ENCODE results near the gene CYP4F12. TPM values are rescaled to one million over a fixed set of nuclear protein-coding genes. Genes with fewer than 3 reads are reported as not detected.

Gene CYP4F12, protein sequence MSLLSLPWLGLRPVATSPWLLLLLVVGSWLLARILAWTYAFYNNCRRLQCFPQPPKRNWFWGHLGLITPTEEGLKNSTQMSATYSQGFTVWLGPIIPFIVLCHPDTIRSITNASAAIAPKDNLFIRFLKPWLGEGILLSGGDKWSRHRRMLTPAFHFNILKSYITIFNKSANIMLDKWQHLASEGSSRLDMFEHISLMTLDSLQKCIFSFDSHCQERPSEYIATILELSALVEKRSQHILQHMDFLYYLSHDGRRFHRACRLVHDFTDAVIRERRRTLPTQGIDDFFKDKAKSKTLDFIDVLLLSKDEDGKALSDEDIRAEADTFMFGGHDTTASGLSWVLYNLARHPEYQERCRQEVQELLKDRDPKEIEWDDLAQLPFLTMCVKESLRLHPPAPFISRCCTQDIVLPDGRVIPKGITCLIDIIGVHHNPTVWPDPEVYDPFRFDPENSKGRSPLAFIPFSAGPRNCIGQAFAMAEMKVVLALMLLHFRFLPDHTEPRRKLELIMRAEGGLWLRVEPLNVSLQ
- total RNA-seq (2014; rRNA removed; shearing (Covaris generic)): 0.29 and 0.51 TPM in 2 replicates

DNA sequence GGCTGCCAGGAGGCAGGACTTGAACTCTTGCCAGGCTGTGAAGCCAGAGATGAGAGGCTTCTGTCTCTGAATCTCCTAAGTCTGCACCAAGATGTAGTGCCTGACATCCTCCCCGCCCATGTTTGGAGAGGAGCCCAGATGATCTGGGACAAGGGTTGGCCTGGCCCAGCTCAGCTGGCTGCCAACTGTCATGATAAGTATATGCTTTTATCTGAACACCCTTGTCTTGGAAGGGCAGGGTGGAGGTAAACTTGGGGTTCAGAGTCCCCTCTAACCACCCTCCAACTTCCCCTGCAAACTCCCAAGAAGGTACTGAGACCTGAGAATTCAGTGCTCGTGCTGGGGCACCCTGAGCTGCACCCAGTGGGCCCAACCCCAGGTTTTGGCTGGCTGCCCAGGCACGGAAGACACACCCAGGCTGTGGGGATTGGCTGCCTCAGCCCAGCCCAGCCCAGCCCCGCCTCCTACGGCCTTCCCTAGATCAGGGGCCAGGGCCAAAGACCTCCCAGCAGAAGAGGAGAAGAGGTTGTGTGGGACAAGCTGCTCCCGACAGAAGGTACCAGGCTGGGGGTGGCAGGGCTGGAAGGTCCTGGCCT is at the start of gene CYP4F12:
TSS of gene CYP4F12 (plus strand) at position 508 of the 596 bp plus-strand sequence. CDS start 443 bp downstream, outside the sequence.
- DNase-seq (ENCODE audit: low read depth): peak; percentile 35

DNA sequence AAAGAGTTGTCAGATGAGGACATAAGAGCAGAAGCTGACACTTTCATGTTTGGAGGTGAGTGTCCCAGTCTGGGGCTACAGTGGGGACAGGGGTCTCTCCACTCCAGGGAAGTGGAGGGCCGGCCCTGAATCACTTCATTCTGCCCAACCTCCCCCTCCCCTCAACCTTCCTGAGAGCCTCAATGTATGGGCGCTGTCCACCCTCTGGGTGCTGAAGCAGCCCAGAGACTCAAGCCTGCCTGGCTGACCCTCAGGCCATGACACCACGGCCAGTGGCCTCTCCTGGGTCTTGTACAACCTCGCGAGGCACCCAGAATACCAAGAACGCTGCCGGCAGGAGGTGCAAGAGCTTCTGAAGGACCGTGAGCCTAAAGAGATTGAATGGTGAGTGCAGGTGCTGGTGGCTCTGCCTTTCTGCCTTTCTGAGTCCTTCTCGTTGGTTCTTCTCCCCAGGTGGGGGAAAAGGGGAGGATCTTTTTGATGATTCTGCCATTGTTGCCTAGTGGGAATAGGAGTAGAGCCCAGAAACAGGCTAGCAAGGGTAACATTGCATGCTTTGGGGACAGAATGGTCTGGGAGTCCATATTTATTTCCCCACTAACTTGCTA is 49.1 kb upstream of the CYP4F12 start:
- DNase-seq (ENCODE audit: low read depth): no peak

DNA sequence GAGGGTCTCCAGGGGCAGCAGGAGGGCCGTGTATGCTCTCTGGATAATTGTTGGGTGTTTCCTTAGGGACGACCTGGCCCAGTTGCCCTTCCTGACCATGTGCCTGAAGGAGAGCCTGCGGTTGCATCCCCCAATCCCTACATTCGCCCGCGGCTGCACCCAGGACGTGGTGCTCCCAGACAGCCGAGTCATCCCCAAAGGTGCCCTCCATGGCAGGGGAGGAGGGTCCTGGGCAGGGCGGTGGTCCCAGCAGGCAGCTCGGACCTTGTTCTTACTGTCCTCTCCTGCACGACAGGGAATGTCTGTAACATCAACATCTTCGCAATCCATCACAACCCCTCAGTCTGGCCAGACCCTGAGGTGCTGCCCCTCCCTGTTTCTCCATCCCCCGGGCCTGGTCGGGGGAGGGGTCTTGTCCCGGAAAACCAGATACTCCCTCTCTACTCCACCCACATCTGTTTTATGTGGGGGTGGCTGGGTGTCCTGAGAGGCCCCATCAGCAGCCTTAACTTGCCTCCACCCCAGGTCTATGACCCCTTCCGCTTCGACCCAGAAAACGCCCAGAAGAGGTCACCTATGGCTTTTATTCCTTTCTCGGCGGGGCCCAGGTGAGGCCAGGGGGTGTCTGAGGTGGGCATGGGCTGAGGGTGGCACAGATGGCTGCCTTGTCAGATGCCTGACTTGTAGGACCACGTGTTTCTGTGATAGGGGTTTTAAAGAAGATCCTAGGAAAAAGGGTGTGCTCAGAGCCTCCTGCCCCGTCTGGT is 44.5 kb upstream of the CYP4F12 start:
- DNase-seq (ENCODE audit: low read depth): no peak

DNA sequence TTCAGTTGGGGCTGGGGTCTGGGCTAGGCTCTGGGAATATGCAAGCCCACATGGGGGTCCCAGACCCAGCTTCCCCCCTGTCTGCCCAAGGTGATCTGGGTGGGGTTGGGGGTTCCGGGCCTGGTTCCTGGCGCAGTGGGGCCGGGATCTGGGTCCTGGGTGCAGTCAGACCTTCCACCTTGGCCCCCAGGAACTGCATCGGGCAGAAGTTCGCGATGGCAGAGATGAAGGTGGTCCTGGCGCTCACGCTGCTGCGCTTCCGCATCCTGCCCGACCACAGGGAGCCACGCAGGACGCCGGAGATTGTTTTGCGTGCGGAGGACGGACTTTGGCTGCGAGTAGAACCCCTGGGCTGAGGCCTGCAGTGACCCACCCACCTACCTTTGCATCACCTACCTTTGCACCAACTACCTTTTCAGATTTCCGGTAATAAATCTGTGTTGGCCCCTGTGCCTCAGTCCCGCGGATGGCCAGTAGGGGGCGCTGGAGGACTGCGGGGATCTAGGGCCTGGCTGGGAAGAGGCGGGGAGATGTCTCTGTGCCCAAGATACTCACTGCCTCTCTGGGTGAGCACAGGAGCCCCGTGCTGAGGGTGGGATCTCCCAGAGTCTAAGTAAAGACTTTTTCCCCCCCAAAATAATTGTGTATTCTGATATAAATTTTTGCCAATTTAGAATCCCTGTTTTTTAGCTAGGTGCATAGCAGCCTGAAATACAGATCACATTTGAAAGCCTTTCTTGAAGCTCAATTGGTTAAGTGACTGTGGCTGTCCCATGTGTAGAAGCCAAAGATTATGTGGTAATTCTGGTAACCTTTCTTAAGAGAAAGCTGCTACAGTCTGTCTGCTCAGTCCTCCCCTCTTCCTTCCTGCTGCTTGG is 43.6 kb upstream of the CYP4F12 start:
- peak; percentile 72 for DNase-seq (ENCODE audit: low read depth)

DNA sequence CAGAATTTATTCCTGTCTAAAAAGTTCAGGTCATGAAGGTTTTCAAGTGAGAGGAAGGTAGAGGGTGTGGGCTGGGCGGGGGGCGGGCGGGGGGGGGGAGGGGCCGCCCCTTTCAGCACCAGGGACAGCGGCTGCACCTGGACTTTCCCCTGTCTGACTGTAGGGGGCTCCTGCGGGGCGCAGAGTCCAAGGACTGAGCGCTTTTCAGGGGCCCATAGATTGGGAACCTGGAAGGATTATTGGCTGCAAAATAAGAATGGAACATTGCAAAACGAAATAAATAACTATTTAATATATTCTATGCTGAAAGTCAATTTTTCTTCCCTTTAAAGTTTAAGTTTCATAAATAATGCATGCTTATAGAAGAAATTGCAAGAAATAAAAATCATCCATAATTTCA is 41.1 kb upstream of the CYP4F12 start:
- DNase-seq (ENCODE audit: low read depth): peak; percentile 30

DNA sequence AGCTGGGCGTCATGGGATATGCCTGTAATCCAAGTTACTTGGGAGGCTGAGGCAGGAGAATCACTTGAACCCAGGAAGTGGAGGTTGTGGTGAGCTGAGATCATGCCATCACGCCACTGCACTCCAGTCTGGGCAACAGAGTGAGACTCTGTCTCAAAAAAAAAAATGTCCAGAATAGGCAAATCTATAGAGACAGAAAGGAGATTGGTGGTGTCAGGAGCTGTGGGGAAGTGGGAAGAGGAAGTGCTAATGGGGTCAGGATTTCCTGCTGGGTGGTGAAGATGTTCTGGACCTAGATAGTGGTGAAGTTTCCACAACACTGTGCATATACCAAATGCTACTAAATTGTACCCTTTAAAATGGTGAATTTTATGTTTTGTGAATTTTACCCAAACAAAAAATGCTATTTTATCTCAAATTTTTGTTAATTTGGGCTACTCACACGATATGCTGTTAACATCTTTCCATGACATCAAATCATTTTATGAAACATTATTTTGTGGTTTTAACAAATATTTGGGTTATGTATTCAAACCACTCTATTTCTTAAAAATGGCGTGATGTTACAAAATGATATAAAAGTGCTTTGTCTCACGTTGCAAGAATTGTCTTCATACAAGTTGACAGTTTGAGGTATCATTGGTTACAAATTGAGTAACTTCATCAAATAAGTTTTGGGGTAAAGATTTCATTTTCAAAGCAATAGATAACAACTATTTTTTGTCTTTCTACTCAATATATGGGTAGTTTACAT is 39.6 kb upstream of the CYP4F12 start:
- no peak for DNase-seq (ENCODE audit: low read depth)

DNA sequence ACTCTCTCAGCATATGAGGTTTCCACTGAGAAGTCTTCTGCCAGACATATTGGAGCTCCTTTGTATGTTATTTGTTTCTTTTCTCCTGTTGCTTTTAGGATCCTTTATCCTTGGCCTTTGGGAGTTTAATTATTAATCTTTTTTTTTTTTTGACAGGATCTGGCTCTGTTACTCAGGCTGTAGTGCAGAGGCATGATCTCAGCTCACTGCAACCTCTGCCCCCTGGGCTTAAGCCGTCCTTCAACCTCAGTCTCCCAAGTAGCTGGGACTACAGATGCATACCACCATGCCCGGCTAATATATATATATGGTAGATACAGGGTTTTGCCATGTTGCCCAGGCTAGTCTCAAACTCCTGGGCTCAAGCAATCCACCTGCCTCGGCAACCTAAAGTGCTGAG is 38.8 kb upstream of the CYP4F12 start:
- DNase-seq (ENCODE audit: low read depth): no peak

DNA sequence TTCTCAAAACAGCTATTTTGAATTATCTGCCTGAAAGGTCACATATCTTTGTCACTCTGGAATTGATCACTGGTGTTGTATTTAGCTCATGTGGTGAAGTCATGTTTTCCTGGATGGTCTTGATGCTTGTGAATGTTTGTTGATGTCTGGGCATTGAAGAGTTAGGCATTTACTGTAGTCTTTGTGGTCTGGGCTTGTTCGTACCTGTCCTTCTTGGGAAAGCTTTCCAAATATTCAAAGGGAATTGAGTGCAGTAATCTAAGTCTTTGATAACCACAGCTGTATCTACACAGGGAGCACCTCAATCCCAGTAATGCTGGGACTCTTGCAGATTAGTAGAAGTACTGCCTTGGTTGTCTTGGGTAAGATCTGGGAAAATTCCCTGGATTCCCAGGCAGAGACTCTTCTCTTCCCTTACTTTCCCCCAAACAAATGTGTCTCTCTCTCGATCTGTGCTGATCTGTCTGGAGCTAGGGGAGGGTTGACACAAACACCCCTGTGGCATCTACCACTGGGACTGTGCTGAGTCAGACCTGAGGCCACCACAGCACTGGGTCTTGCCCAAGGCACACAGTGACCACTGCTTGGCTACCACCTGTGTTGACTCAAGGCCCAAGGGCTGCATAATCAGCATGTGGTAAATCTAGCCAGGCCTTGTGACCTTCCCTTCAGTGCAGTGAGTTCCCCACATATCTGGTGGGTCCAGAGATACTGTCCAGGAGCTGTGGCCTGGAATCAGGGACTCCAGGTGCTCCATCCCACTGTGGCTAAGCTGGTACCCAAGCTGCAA is 37.7 kb upstream of the CYP4F12 start:
- DNase-seq (ENCODE audit: low read depth): no peak

DNA sequence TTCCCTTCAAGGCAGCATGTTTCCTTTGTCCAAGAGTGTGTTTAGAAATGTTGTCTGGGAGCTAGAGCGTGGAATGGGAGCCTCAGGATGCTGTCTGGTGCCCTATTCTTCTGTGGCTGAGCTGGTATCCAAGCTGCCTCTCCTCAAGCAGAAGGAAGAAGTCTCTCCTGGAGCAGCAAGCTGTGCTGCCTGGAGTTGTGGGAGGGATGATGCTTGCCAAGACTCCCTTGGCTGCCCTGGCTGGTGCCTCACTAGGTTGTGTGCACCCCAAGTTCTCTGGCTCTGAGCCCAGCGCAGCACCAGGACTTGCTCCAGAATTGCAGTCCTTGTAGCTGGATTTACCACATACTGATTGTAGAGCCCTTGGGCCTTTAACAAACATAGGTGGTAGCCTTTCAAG is 36.9 kb upstream of the CYP4F12 start:
- no peak for DNase-seq (ENCODE audit: low read depth)

DNA sequence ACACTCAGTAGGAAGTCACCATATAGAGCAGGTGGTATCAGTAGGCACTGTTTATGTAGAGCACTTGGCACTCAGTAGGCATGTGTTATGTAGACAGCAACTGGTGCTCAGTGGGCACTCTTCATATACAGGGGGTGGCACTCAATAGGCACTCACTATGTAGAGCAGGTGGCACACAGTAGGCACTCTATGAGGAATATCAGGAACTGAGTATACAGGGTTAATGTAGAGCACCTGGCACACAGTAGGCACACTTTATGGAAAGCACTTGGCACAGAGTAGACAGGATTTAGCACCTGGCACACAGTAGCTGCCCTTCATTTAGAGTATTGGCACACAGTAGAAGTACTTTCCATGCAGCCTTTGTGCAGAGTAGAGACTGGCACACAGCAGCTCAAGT is 33.3 kb upstream of the CYP4F12 start:
- no peak for DNase-seq (ENCODE audit: low read depth)

DNA sequence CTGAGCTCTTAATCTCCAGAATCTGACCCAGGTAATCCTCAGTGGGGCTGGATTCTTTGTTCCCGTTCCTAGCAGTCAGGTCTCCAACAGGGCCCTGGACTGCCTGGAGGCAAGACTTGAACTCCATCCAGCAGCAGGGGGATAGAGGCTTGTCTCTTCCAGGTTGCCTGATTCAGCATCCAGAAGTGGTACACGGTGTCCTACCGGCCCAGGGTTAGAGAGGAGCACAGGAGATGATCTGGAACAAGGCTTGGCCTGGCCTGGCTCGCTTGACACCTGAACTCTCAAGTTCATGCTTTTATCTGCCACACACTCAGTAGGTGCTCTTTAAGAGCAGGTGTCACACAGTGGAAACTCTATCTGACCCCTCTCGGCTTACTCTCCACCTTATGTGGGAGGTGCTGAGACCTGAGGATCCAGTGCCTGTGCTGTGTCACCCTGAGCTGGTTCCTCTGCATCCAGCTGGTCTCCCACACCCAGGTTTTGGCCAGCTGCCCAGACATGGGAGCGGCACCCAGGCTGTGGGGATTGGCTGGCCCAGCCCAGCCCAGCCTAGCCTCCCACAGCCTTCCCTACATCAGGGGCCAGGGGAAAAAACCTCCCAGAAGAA is 32.5 kb upstream of the CYP4F12 start, which contains the start of gene CYP4F3:
TSS of gene CYP4F3 (plus strand) at position 604 of the 610 bp plus-strand sequence. CDS start 519 bp downstream, outside the sequence.
- DNase-seq (ENCODE audit: low read depth): peak; percentile 53

DNA sequence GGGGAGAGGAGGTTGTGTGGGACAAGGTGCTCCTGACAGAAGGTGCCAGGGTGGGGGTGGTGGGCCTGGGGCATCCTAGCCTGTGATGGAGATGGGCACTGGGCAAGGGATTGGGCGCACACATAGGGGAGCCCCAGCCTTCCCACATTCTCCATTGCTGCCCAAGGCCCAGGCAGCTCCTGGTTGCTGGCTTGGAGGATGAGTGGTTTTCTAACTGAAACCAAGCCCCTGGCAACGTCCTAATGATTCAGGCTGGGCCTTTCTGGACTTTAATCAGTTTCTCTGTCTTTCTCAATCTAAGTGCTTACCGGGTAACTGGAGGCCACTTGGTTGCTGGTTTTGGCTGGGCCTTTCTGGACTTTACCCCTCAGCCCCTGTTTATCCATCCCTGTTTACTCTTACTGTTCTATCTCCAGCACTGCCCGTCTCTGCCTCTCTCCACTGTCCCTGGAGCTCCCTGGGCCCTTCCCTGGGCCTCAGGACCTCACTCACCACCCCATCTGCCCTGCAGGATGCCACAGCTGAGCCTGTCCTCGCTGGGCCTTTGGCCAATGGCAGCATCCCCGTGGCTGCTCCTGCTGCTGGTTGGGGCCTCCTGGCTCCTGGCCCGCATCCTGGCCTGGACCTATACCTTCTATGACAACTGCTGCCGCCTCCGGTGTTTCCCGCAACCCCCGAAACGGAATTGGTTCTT is 31.8 kb upstream of the CYP4F12 start:
- no peak for DNase-seq (ENCODE audit: low read depth)

DNA sequence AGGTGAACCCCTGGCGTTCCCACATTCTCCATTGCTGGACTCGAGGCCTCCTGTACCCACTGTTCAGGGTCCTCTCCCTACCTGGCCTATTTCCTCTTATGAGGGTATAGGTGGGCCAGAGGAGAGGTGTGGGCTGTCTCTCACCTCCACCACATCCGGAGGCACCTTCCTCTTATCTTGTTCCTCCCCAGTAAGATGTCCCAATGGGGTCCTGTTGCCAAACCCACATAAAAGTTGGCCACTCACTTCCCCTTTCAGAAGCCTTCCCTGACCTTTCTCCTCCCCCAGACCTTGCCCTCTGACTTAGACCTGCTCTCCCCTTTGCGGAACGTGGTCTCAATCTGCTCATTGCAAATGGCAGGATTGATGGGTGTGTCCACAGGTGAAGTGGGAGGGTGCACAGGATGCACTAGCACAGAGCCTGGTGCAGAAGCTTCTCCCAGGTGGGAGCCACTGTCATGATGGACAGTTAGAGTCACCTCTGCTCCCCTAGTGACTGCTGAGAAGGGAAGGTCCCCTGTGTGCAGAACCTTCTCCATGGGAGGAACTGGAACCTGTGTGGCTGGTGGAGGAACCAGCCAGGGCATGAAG is 30.9 kb upstream of the CYP4F12 start:
- no peak for DNase-seq (ENCODE audit: low read depth)

DNA sequence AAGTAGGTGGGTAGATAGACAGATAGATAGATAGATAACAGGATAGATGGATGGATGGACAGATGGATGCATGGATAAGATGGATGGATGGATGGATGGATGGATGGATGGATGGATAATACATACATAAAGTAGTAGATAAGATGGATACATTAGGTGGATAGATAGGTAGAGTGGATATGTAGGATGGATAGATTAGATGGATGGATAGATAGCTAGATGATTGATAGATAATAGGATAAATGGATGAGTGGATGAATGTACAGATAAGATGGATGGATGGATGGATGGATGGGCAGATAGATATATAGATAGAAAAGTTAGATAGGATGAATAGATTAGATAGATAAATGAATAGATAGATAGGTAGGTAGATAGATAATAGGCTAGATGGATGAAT is 30.1 kb upstream of the CYP4F12 start:
- DNase-seq (ENCODE audit: low read depth): no peak

DNA sequence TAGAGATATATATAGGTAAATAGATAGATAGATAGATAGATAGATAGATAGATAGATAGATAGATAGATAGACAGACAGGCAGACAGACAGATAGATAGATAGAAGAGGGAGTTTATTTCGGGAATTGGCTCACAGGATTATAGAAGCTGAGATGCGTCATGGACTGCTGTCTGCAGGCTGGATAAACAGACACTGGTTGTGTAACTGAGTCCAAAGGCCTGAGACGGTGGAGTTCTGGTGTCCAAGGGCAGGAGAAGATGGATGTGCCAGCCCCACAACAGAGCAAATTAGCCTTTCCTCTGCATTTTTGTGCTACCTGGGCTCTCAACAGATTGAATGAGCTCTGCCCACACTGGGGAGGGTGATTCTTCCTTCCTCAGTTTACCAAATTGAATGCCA is 29.5 kb upstream of the CYP4F12 start:
- DNase-seq (ENCODE audit: low read depth): no peak

DNA sequence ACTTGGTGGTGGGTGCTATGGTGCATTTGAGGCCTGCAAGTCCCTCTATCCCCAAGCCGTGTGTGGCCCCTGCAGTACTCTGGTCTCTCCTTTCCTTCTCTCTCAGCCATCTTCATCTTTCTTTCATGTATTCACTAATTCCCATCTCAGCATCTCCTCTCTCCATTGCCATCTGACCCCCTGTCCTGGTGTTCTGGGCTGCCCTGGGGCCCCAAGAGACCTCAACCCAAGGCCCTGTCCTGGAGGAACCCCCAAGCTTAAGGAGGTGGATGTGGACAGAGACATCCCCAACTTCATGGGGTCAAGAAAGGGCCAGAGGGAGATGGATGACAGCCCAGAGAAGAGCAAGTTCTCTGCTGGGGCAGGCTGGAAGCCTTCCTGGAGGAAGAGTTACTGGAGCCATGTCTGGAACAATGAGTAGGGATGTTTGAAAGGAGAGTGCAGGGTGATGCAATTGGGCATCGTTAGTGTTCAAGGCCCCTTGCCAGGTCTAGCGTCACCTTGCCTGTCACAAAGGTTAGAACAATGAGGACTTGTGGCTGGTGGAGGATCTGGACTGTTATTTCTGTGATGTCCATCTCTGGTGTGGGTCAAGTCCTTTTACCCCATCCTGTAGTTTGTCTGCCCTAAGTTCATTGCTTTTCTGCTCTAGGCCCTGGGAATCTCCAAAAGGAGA is 28.7 kb upstream of the CYP4F12 start:
- no peak for DNase-seq (ENCODE audit: low read depth)

DNA sequence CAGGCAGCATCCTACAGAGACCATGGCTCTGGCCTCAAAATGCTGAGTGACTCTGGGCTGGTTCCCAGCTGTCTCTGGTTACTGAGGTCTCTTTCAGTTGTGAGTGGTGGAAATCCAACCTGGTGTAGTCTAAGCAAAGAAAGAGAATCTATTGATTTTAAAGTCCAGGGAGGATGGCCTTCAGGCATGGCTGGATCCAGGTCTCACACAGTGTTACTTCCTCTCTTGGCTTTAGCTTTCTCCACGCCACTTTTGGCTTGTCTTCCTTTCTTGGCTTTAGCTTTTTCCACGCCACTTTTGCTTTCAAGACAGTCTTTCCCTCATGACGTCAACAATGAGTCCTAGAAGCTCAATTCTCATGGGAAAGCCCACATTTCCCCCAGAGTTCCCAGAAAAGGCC is 28.1 kb upstream of the CYP4F12 start:
- no peak for DNase-seq (ENCODE audit: low read depth)

Measured in Daoy (cell line).